Kidney (tissue), 14 donors: ENCODE measurements around the gene ARF6. TPM values are rescaled to one million over a fixed set of nuclear protein-coding genes. Genes with fewer than 3 reads are reported as not detected.
"Not testable (repeated sequence)": the region's sequence is repeated elsewhere in the genome, so short reads cannot be mapped to it uniquely, and the experiment has no call there.

Source experiments
- DNase-seq, 5 donors: peaks; one replicate each; pipeline ENCODE4 v3.0.0-alpha.2; 2013 to 2020
- FAIRE-seq: peaks from 2 replicates; lab custom pipeline; 2012; peaks lifted over from hg19 to GRCh38; lab: Jason Lieb, UNC
- H3K27ac ChIP-seq, 2 donors: one replicate each; pipeline ENCODE4 v1.7.0; 2013; ENCODE audit warnings: low read depth in 2 of 2, low read length in 2 of 2, inconsistent platforms in 1 of 2
- H3K27me3 ChIP-seq: one replicate; pipeline ENCODE4 v1.7.1; 2013; ENCODE audit warnings: low read length, inconsistent platforms; ENCODE audit not compliant: control insufficient read depth, insufficient read depth
- H3K36me3 ChIP-seq, 3 donors: one replicate each; pipeline versions ENCODE4 v1.7.0 to v1.7.1; 2013; ENCODE audit warnings: low read length in 3 of 3, control low read depth in 1 of 3, inconsistent platforms in 1 of 3; ENCODE audit not compliant: insufficient read depth in 3 of 3, control insufficient read depth in 2 of 3
- H3K4me1 ChIP-seq, 3 donors: one replicate each; pipeline versions ENCODE4 v1.7.0 to v1.7.1; 2013; ENCODE audit warnings: low read length in 3 of 3, inconsistent platforms in 1 of 3, low read depth in 1 of 3; ENCODE audit not compliant: control insufficient read depth in 2 of 3, insufficient read depth in 2 of 3
- H3K4me3 ChIP-seq, 3 donors: one replicate each; pipeline versions ENCODE4 v1.7.0 to v1.8.1; 2013; ENCODE audit warnings: low read length in 3 of 3, control low read depth in 1 of 3, inconsistent platforms in 1 of 3
- H3K9ac ChIP-seq, 3 donors: one replicate each; pipeline versions ENCODE4 v1.7.0 to v1.7.1; 2013; ENCODE audit warnings: low read length in 3 of 3, control low read depth in 1 of 3, inconsistent platforms in 1 of 3
- H3K9me3 ChIP-seq, 3 donors: one replicate each; pipeline versions ENCODE4 v1.7.0 to v1.7.1; 2013; ENCODE audit warnings: low read length in 3 of 3, control low read depth in 1 of 3, inconsistent platforms in 1 of 3; ENCODE audit not compliant: control insufficient read depth in 2 of 3, insufficient read depth in 1 of 3
- intact Hi-C: fragments of 100-400 bp; cut with DNase I; formaldehyde crosslinking; loops from one replicate; pipeline ENCODE4 v1.11.1; 2022
- polyA plus RNA-seq: library from polyadenylated mRNA; stranded (reverse); fragments of 350-450 nt; fragmentation: Illumina TruSeq; extraction: RNeasy Lipid Tissue Mini Kit (QIAGEN cat#74804); gene quantifications from one replicate; pipeline ENCODE4 v1.2.3, GENCODE V29; 2014; ENCODE audit warnings: low read depth, low replicate concordance; ENCODE audit not compliant: insufficient read depth
- total RNA-seq: library from RNA; stranded (reverse); fragmentation: NEBNext Ultra II Directional; extraction: Animal tissue kit (Norgen Biotek cat#: 25700); gene quantifications from one replicate; pipeline ENCODE4 v1.2.1, GENCODE V29; 2021
- TF ChIP-seq, protein P1 (sequence below): IDR thresholded peaks from 3 replicates; pipeline ENCODE4 v1.5.1; 2012; ENCODE audit warnings: mild to moderate bottlenecking, moderate library complexity, borderline replicate concordance; ENCODE audit not compliant: insufficient read depth; ENCODE audit errors: extremely low read depth
- donor health status: control.
- donor health status: control.
- donor health status: control.
- donor health status: control.
- donor health status: control.
- donor health status: DM: yes; HTN: yes; CAD: no.
- donor health status: Normal renal cell carcinoma (clear cell type).

The ARF6 gene
- total and polyA plus RNA-seq, 2 donors from 2014 or later: 38.9 to 87.1 TPM

DNA sequence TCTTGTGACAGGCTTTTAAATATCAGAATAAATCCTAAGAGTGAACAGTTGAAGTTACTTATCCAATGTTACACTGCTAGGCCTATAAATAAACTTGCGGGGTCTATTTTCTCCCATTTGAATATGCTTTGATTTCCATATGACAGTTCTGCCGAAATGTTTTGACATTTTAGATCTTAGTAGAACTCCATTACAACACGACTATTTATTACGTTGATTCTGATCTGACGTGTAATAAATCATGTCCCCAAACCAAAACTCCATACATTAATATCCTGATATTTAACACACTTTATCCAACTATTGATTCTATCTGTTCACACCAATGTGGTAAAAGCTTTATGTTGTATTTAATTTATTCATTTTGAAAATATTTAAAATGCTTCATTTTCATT lies 24.2 kb upstream of the ARF6 start:
- no peaks in the 10 kb centered on the region for H3K36me3 ChIP-seq
- H3K9me3 ChIP-seq: no peaks in the 10 kb centered on the region
- H3K4me3 ChIP-seq: peak overlapping the region; percentile 72 to 86 (median 83)
- intact Hi-C loops: no loop called here
- FAIRE-seq: no peak
- peak overlapping the region; percentile 76 to 78 (median 77) for H3K9ac ChIP-seq
- no peak for DNase-seq
- no peaks in the 10 kb centered on the region for H3K27me3 ChIP-seq
- TF ChIP-seq, protein P1, sequence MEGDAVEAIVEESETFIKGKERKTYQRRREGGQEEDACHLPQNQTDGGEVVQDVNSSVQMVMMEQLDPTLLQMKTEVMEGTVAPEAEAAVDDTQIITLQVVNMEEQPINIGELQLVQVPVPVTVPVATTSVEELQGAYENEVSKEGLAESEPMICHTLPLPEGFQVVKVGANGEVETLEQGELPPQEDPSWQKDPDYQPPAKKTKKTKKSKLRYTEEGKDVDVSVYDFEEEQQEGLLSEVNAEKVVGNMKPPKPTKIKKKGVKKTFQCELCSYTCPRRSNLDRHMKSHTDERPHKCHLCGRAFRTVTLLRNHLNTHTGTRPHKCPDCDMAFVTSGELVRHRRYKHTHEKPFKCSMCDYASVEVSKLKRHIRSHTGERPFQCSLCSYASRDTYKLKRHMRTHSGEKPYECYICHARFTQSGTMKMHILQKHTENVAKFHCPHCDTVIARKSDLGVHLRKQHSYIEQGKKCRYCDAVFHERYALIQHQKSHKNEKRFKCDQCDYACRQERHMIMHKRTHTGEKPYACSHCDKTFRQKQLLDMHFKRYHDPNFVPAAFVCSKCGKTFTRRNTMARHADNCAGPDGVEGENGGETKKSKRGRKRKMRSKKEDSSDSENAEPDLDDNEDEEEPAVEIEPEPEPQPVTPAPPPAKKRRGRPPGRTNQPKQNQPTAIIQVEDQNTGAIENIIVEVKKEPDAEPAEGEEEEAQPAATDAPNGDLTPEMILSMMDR: no peak
- peaks cover 3 to 8% (median 8%) of the 10 kb centered on the region in 3 donors for H3K4me1 ChIP-seq
- peak overlapping the region; percentile 74 to 82 for H3K27ac ChIP-seq

DNA sequence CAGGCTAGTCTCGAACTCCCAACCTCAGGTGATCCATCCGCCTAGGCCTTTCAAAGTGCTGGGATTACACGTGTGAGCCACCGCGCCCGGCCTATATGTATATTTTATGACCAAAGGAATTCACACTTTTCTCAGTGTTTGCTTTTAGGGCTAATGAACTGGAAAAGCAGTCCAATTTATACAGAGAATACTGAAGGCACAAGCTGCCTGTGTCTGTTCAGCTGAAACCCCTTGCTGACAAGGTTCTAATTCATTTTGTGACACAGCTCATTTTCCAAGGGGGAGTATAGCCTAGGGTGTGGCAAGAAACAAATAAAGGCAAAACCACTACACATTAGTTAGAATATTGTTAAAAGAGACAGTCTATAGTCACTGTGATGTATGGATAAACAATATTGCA lies 22.0 kb upstream of the ARF6 start:
- intact Hi-C loops: no loop called here
- peak in 1 of 5 donors; percentile 19 for DNase-seq
- no peaks in the 10 kb centered on the region for H3K36me3 ChIP-seq

DNA sequence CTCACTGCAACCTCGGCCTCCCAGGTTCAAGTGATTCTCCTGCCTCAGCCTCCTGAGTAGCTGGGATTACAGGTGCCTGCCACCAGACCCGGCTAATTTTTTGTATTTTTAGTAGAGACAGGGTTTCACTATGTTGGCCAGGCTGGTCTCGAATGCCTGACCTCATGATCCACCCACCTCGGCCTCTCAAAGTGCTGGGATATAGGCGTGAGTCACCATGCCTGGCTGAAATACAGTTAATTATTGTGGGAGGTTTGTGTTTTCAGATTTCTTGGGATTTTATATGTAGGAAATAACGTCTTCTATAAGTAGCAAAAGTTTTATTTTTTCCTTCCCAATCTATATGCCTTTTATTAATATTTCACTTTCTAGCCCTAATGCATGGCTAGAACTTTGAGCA lies 19.3 kb upstream of the ARF6 start:
- intact Hi-C loops, DNase-seq, H3K9ac ChIP-seq, H3K27ac ChIP-seq, H3K27me3 ChIP-seq, FAIRE-seq, H3K9me3 ChIP-seq, H3K4me3 ChIP-seq, H3K36me3 ChIP-seq, H3K4me1 ChIP-seq: not testable (repeated sequence)

More for the DNA sequence above, 22.0 kb upstream of the ARF6 start:
- H3K27me3 ChIP-seq: no peaks in the 10 kb centered on the region
- TF ChIP-seq, protein P1: no peak
- peaks cover 0 to 6% (median 0%) of the 10 kb centered on the region in 3 donors for H3K4me1 ChIP-seq
- no peak overlapping the region for H3K9ac ChIP-seq
- H3K4me3 ChIP-seq: no peak overlapping the region
- H3K9me3 ChIP-seq: no peaks in the 10 kb centered on the region
- no peak overlapping the region for H3K27ac ChIP-seq
- FAIRE-seq: no peak

DNA sequence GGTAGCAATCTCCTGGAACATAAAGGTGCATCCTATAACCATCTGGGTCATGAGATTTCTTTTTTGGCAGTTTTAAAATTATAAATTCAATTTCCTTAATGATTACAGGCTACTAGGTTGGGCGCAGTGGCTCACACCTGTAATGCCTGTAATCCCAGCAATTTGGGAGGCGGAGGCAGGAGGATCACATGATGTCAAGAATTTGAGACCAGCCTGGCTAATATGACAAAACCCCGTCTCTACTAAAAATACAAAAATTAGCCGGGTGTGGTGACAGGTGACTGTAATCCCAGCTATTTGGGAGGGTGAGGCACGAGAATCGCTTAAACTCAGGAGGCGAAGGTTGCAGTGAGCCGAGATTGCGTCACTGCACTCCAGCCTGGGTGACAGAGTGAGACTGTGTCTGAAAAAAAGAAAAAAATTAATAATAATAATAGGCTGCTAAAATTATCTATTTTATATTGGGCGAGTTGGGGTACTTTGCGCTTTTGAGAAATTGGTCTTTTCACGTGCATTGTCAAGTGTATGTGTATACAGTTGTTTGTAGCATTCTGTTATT lies 17.2 kb upstream of the ARF6 start:
- no peak for FAIRE-seq
- no peak overlapping the region for H3K9ac ChIP-seq

More for the DNA sequence above, 17.2 kb upstream of the ARF6 start:
- TF ChIP-seq, protein P1: no peak
- Histone ChIP-seq H3K36me3 (no peaks in the 10 kb centered on the region), H3K4me1 (peaks cover 0 to 6% (median 2%) of the 10 kb centered on the region in 3 donors), H3K27me3 (no peaks in the 10 kb centered on the region), H3K27ac (no peak overlapping the region), H3K9me3 (no peaks in the 10 kb centered on the region), H3K4me3 (no peak overlapping the region)
- intact Hi-C loops: no loop called here
- no peak for DNase-seq
